Frontal cortex (tissue), 4 donors: ENCODE measurements around the gene WFDC1. TPM values are rescaled to one million over a fixed set of nuclear protein-coding genes. Genes with fewer than 3 reads are reported as not detected.
"Not testable (repeated sequence)": the region's sequence is repeated elsewhere in the genome, so short reads cannot be mapped to it uniquely, and the experiment has no call there.

Source experiments
- DNase-seq, 2 donors: peaks; one replicate each; pipeline ENCODE4 v3.0.0; 2012; ENCODE audit warnings: low spot score in 2 of 2
- FAIRE-seq: peaks from 2 replicates; lab custom pipeline; 2012; peaks lifted over from hg19 to GRCh38; lab: Jason Lieb, UNC
- total RNA-seq: library from RNA; depleted of rRNA; stranded (reverse); fragments of >200 nt; gene quantifications from one replicate; pipeline ENCODE4 v1.2.3, GENCODE V29; 2014
- donor health status: control.
- donor health status: control.
- donor health status: control.

The WFDC1 gene
- total RNA-seq, 1 donor from 2014 or later: 0.82 TPM

- FAIRE-seq: no peak
- no peak for DNase-seq
These were observed 27.3 kb downstream of the WFDC1 start for GRCh38 chr16:84321932-84322331.

- FAIRE-seq: no peak
- DNase-seq: no peak
These were observed 28.1 kb downstream of the WFDC1 start for GRCh38 chr16:84322749-84323148.

GRCh38 chr16:84323606-84324005, 28.9 kb downstream of the WFDC1 start:
- no peak for FAIRE-seq
- no peak for DNase-seq

- no peak for FAIRE-seq
These were observed 30.0 kb downstream of the WFDC1 start for GRCh38 chr16:84324434-84325262.

GRCh38 chr16:84326545-84326944, 31.9 kb downstream of the WFDC1 start:
- no peak for FAIRE-seq
- no peak for DNase-seq

More at GRCh38 chr16:84324434-84325262, 30.0 kb downstream of the WFDC1 start:
- no peak for DNase-seq

- no peak for DNase-seq
- FAIRE-seq: no peak
These were observed 33.3 kb downstream of the WFDC1 start for GRCh38 chr16:84327926-84328505.

GRCh38 chr16:84329016-84329415, 34.3 kb downstream of the WFDC1 start:
- FAIRE-seq: no peak
- no peak for DNase-seq

- FAIRE-seq: no peak
- DNase-seq: no peak
These were observed 35.4 kb downstream of the WFDC1 start for GRCh38 chr16:84329843-84330684.

- FAIRE-seq (no peak), DNase-seq (no peak)
These were observed 36.0 kb downstream of the WFDC1 start for GRCh38 chr16:84330685-84331050.

- FAIRE-seq (no peak), DNase-seq (no peak)
These were observed 37.5 kb downstream of the WFDC1 start for GRCh38 chr16:84331998-84332780.

- DNase-seq (no peak), FAIRE-seq (no peak)
These were observed 38.5 kb downstream of the WFDC1 start for GRCh38 chr16:84332975-84333684.

GRCh38 chr16:84334058-84334457, 39.4 kb downstream of the WFDC1 start:
- no peak for DNase-seq
- FAIRE-seq: no peak

- DNase-seq (no peak), FAIRE-seq (no peak)
These were observed 39.8 kb downstream of the WFDC1 start for GRCh38 chr16:84334482-84334881.

- FAIRE-seq: not testable (repeated sequence)
These were observed 42.6 kb downstream of the WFDC1 start for GRCh38 chr16:84337236-84337635.

GRCh38 chr16:84339311-84339710, 44.6 kb downstream of the WFDC1 start:
- DNase-seq: no peak

More at GRCh38 chr16:84337236-84337635, 42.6 kb downstream of the WFDC1 start:
- not testable (repeated sequence) for DNase-seq

GRCh38 chr16:84339766-84340165, 45.1 kb downstream of the WFDC1 start:
- no peak for FAIRE-seq
- no peak for DNase-seq

More at GRCh38 chr16:84339311-84339710, 44.6 kb downstream of the WFDC1 start:
- FAIRE-seq: no peak

GRCh38 chr16:84340325-84341040, 45.8 kb downstream of the WFDC1 start:
- FAIRE-seq (no peak), DNase-seq (no peak)

- DNase-seq (no peak), FAIRE-seq (no peak)
These were observed 47.0 kb downstream of the WFDC1 start for GRCh38 chr16:84341528-84342295.
